Mesothelial cell of epicardium (in vitro differentiated cells): ENCODE results near the gene GFRA1. TPM values are rescaled to one million over a fixed set of nuclear protein-coding genes. Genes with fewer than 3 reads are reported as not detected.

Experiments used
- DNase-seq, 2 experiments: peaks; one replicate each; pipeline ENCODE4 v3.0.0; 2021; ENCODE audit warnings: low spot score in 2 of 2; ENCODE audit not compliant: unreplicated experiment in 2 of 2
- H3K27ac Mint-ChIP-seq: 2 replicates; pipeline ENCODE4 v1.8.0; 2021; ENCODE audit warnings: mixed read lengths
- H3K27me3 Mint-ChIP-seq: 2 replicates; pipeline ENCODE4 v1.8.0; 2021; ENCODE audit warnings: low read depth, mixed read lengths
- H3K36me3 Mint-ChIP-seq: 2 replicates; pipeline ENCODE4 v1.8.0; 2021; ENCODE audit warnings: mixed read lengths
- H3K4me1 Mint-ChIP-seq: 2 replicates; pipeline ENCODE4 v1.8.0; 2021; ENCODE audit warnings: mixed read lengths
- H3K4me3 Mint-ChIP-seq: 2 replicates; pipeline ENCODE4 v1.8.0; 2021; ENCODE audit warnings: mild to moderate bottlenecking, moderate library complexity, mixed read lengths
- H3K9me3 Mint-ChIP-seq: 2 replicates; pipeline ENCODE4 v1.8.0; 2021; ENCODE audit warnings: mixed read lengths
- CTCF ChIP-seq: fragments of 200-600 bp; sonication (generic); IDR thresholded peaks from one replicate; pipeline ENCODE4 v1.5.0; 2021; ENCODE audit warnings: antibody characterized with exemption; ENCODE audit not compliant: unreplicated experiment
- total RNA-seq: library from RNA; stranded (reverse); gene quantifications from 3 replicates; pipeline ENCODE4 v1.2.1, GENCODE V29; 2021

GFRA1 gene
- total RNA-seq, 1 donor from 2014 or later, result 40.8 TPM

- Mint-ChIP-seq H3K36me3 (peaks cover 6% of the 10 kb centered on the region), H3K27ac (no peak overlapping the region), H3K9me3 (no peaks in the 10 kb centered on the region), H3K4me3 (no peak overlapping the region), H3K4me1 (no peaks in the 10 kb centered on the region), H3K27me3 (no peaks in the 10 kb centered on the region)
- TF ChIP-seq CTCF, result no peak
- no peak for DNase-seq
Measured at GRCh38 chr10:116110736-116111135, 162.3 kb downstream of the GFRA1 start.

GRCh38 chr10:116109881-116110280 lies 163.1 kb downstream of the GFRA1 start:
- no peak overlapping the region for H3K4me3 Mint-ChIP-seq
- H3K9me3 Mint-ChIP-seq, result no peaks in the 10 kb centered on the region
- DNase-seq, result no peak
- no peak for TF ChIP-seq CTCF
- H3K27ac Mint-ChIP-seq, result no peak overlapping the region
- no peaks in the 10 kb centered on the region for H3K4me1 Mint-ChIP-seq
- H3K36me3 Mint-ChIP-seq, result peaks cover 7% of the 10 kb centered on the region
- no peaks in the 10 kb centered on the region for H3K27me3 Mint-ChIP-seq

- Mint-ChIP-seq H3K4me1 (no peaks in the 10 kb centered on the region), H3K36me3 (peaks cover 7% of the 10 kb centered on the region), H3K27ac (no peak overlapping the region), H3K4me3 (no peak overlapping the region), H3K9me3 (no peaks in the 10 kb centered on the region), H3K27me3 (no peaks in the 10 kb centered on the region)
- no peak for TF ChIP-seq CTCF
- DNase-seq, result no peak
Measured at GRCh38 chr10:116109481-116109880, 163.5 kb downstream of the GFRA1 start.

GRCh38 chr10:116108095-116108494 lies 164.9 kb downstream of the GFRA1 start:
- Mint-ChIP-seq H3K27ac (no peak overlapping the region), H3K4me1 (no peaks in the 10 kb centered on the region), H3K9me3 (no peaks in the 10 kb centered on the region), H3K27me3 (no peaks in the 10 kb centered on the region), H3K36me3 (peaks cover 9% of the 10 kb centered on the region), H3K4me3 (no peak overlapping the region)
- no peak for DNase-seq
- no peak for TF ChIP-seq CTCF

- Mint-ChIP-seq H3K27me3 (no peaks in the 10 kb centered on the region), H3K27ac (no peak overlapping the region), H3K4me1 (no peaks in the 10 kb centered on the region), H3K9me3 (peaks cover 5% of the 10 kb centered on the region), H3K4me3 (no peak overlapping the region), H3K36me3 (peaks cover 9% of the 10 kb centered on the region)
- DNase-seq, result no peak
- TF ChIP-seq CTCF, result no peak
Measured at GRCh38 chr10:116106611-116107010, 166.4 kb downstream of the GFRA1 start.

- Mint-ChIP-seq H3K9me3 (peaks cover 5% of the 10 kb centered on the region), H3K27me3 (no peaks in the 10 kb centered on the region), H3K27ac (no peak overlapping the region), H3K4me1 (no peaks in the 10 kb centered on the region), H3K4me3 (no peak overlapping the region), H3K36me3 (peaks cover 13% of the 10 kb centered on the region)
- no peak for DNase-seq
- no peak for TF ChIP-seq CTCF
Measured at GRCh38 chr10:116105264-116105663, 167.7 kb downstream of the GFRA1 start.
